Measurements from ENCODE around the gene CABS1.

- TF ChIP-seq CTCF (IDR thresholded peaks at IDR 0.05) (no peak), POLR2A (IDR thresholded peaks at IDR 0.05; ENCODE audit: low read depth) (no peak), POLR2AphosphoS5 (IDR thresholded peaks at IDR 0.05) (no peak)
These were observed 25.7 kb downstream of the CABS1 start, which contains the start of gene SMR3A for GRCh38 chr4:70360460-70360859.
